Fibroblast of lung (primary cell): ENCODE measurements around the gene TPO. TPM values are rescaled to one million over a fixed set of nuclear protein-coding genes. Genes with fewer than 3 reads are reported as not detected.

Source experiments
- DNase-seq, 2 donors: peaks; one replicate each; pipeline versions ENCODE4 v3.0.0 to v3.0.0-alpha.2; 2010; ENCODE audit warnings: low read depth in 2 of 2
- H2AFZ ChIP-seq: 2 replicates; pipeline ENCODE4 v1.5.1; 2012; ENCODE audit warnings: low read length, control low read depth, inconsistent platforms
- H3K27ac ChIP-seq: 2 replicates; pipeline ENCODE4 v1.5.1; 2011; ENCODE audit warnings: low read length, control low read depth; ENCODE audit not compliant: insufficient read depth
- H3K27me3 ChIP-seq: 2 replicates; pipeline ENCODE4 v1.5.1; 2011; ENCODE audit warnings: mild to moderate bottlenecking, low read length; ENCODE audit not compliant: control insufficient read depth, insufficient read depth
- H3K36me3 ChIP-seq: 2 replicates; pipeline ENCODE4 v1.5.1; 2011; ENCODE audit warnings: low read length; ENCODE audit not compliant: control insufficient read depth, insufficient read depth
- H3K4me1 ChIP-seq: 2 replicates; pipeline ENCODE4 v1.5.1; 2011; ENCODE audit warnings: low read length; ENCODE audit not compliant: control insufficient read depth, insufficient read depth; ENCODE audit errors: extremely low read depth
- H3K4me2 ChIP-seq: 2 replicates; pipeline ENCODE4 v1.5.1; 2011; ENCODE audit warnings: low read length, control low read depth; ENCODE audit not compliant: insufficient read depth; ENCODE audit errors: extremely low read depth
- H3K4me3 ChIP-seq, 4 experiments: fragments of 200-600 bp in 1 of 4; sonication (generic) in 1 of 4; replicated peaks in 1 of 4; 2 replicates each; pipeline ENCODE4 v1.5.1; 2011 to 2016; ENCODE audit warnings: low read length in 4 of 4, low read depth in 3 of 4, mild to moderate bottlenecking in 3 of 4, control low read depth in 2 of 4, inconsistent platforms in 1 of 4, mixed read lengths in 1 of 4; ENCODE audit not compliant: insufficient read depth in 1 of 4; ENCODE audit errors: control extremely low read depth in 1 of 4
- H3K79me2 ChIP-seq: 2 replicates; pipeline ENCODE4 v1.5.1; 2012; ENCODE audit warnings: mild to moderate bottlenecking, low read length, inconsistent platforms; ENCODE audit not compliant: control insufficient read depth, insufficient read depth
- H3K9ac ChIP-seq: 2 replicates; pipeline ENCODE4 v1.5.1; 2011; ENCODE audit warnings: mild to moderate bottlenecking, low read length, control low read depth; ENCODE audit not compliant: insufficient read depth
- H3K9me3 ChIP-seq: 2 replicates; pipeline ENCODE4 v1.5.1; 2012; ENCODE audit warnings: low read depth, low read length; ENCODE audit not compliant: control insufficient read depth, insufficient read depth
- H4K20me1 ChIP-seq: 2 replicates; pipeline ENCODE4 v1.5.1; 2011; ENCODE audit warnings: low read length; ENCODE audit not compliant: control insufficient read depth, insufficient read depth; ENCODE audit errors: extremely low read depth
- CTCF ChIP-seq, 2 donors: IDR thresholded peaks in 1 of 2; conservative IDR thresholded peaks in 1 of 2; 1 replicate in 1 of 2; 2 replicates in 1 of 2; pipeline ENCODE4 v1.5.1; 2011 to 2012; ENCODE audit warnings: low read length in 2 of 2, control low read depth in 1 of 2, inconsistent platforms in 1 of 2, low read depth in 1 of 2, mild to moderate bottlenecking in 1 of 2
- EZH2 ChIP-seq: IDR thresholded peaks from 2 replicates; pipeline ENCODE4 v1.5.1; 2012; ENCODE audit warnings: low read length, control low read depth, mild to moderate bottlenecking; ENCODE audit errors: missing control alignments
- polyA plus RNA-seq, 2 donors: library from polyadenylated mRNA; depleted of rRNA in 1 of 2; stranded (reverse) in 1 of 2; unstranded in 1 of 2; fragments of >200 nt; gene quantifications; 2 replicates each; pipeline ENCODE4 v1.2.1, GENCODE V29; 2011 to 2012; ENCODE audit warnings: missing spikeins in 1 of 2
- total RNA-seq: library from RNA; depleted of rRNA; stranded (reverse); fragments of >200 nt; gene quantifications from 2 replicates; pipeline ENCODE4 v1.2.1, GENCODE V29; 2014

TPO gene
- total and polyA plus RNA-seq, 2 donors (not counting 1 experiment from before 2014, with no cell fraction given): not detected

DNA sequence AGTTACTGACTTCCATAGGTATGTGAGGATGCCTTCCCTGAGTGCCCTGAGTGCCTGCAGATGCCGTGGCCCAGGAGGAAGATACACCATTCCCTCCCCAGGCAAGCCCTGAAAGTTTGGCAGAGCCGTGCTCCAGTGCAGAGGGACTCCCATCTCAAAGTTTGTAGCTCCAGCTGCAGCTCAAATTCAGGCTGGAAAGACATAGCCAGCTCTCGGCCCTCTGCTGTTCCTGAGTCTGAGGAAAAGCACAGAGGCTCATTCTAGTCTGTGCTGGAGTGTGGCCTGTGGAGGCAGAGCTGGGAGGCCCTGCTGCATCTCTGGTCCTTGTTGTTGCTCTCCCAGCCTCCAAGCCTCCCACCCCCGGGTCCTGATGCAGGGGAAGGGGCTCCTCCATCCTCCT is 15.9 kb upstream of the TPO start:
- Histone ChIP-seq H3K9ac (no peak overlapping the region), H3K27ac (no peak overlapping the region), H3K27me3 (no peaks in the 10 kb centered on the region), H4K20me1 (no peaks in the 10 kb centered on the region), H3K79me2 (no peaks in the 10 kb centered on the region), H3K4me3 (no peak overlapping the region), H3K4me1 (no peaks in the 10 kb centered on the region), H3K9me3 (no peaks in the 10 kb centered on the region), H2AFZ (no peak overlapping the region), H3K36me3 (no peaks in the 10 kb centered on the region), H3K4me2 (no peak overlapping the region)
- TF ChIP-seq EZH2 (no peak), CTCF (conservative IDR thresholded peaks at IDR 0.05 in 1 of 2, IDR thresholded peaks at IDR 0.05 in 1 of 2; ENCODE audit: low read depth in 1 of 2, low read length in 2 of 2) (no peak)
- DNase-seq: no peak

GRCh38 chr2:1398191-1398590 is 15.1 kb upstream of the TPO start:
- H3K9ac ChIP-seq: no peak overlapping the region
- H4K20me1 ChIP-seq: no peaks in the 10 kb centered on the region
- H3K27ac ChIP-seq: no peak overlapping the region
- H2AFZ ChIP-seq: no peak overlapping the region
- H3K4me3 ChIP-seq: no peak overlapping the region
- no peaks in the 10 kb centered on the region for H3K27me3 ChIP-seq
- no peaks in the 10 kb centered on the region for H3K36me3 ChIP-seq
- no peaks in the 10 kb centered on the region for H3K79me2 ChIP-seq
- H3K4me2 ChIP-seq: no peak overlapping the region
- DNase-seq: no peak
- H3K4me1 ChIP-seq: no peaks in the 10 kb centered on the region
- H3K9me3 ChIP-seq: no peaks in the 10 kb centered on the region
- no peak for TF ChIP-seq CTCF (conservative IDR thresholded peaks at IDR 0.05 in 1 of 2, IDR thresholded peaks at IDR 0.05 in 1 of 2; ENCODE audit: low read depth in 1 of 2, low read length in 2 of 2)
- no peak for TF ChIP-seq EZH2

- H4K20me1 ChIP-seq: no peaks in the 10 kb centered on the region
- no peak for TF ChIP-seq EZH2
- no peak for TF ChIP-seq CTCF (conservative IDR thresholded peaks at IDR 0.05 in 1 of 2, IDR thresholded peaks at IDR 0.05 in 1 of 2; ENCODE audit: low read depth in 1 of 2, low read length in 2 of 2)
These were observed 12.1 kb upstream of the TPO start for GRCh38 chr2:1400943-1401735.

More at GRCh38 chr2:1400943-1401735, 12.1 kb upstream of the TPO start:
- Histone ChIP-seq H2AFZ (no peak overlapping the region), H3K36me3 (no peaks in the 10 kb centered on the region), H3K9me3 (no peaks in the 10 kb centered on the region), H3K79me2 (no peaks in the 10 kb centered on the region), H3K4me1 (no peaks in the 10 kb centered on the region), H3K9ac (no peak overlapping the region), H3K4me3 (no peak overlapping the region), H3K27ac (no peak overlapping the region), H3K27me3 (no peaks in the 10 kb centered on the region), H3K4me2 (no peak overlapping the region)
- no peak for DNase-seq
